Measurements from ENCODE around the gene PCSK9. TPM values are rescaled to one million over a fixed set of nuclear protein-coding genes. Genes with fewer than 3 reads are reported as not detected.
A peak's percentile ranks its signal among the peaks of the same experiment; 100 is the strongest.

PCSK9 gene
- total RNA-seq, 3 donors from 2014 or later: 0.15 to 0.16 TPM; not detected in 1

DNA sequence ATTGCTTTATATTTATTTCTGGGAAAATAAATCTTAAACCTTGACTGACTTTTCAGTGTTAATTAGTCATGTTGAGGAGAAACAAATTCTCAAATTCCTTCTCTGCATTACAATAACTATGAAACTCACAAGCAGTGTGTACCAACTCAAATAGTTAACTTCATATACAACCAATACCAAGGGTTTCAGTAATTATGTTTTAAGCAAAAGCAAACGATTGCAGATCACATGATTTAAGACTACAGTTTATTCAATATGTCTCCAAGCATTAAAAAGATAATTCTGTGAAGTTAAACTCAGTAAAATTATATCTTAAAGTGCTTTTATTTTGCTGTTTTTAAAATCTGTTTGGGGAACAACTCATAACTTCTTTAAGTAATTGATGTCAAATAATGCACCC is 28.6 kb downstream of the PCSK9 start:
- Histone ChIP-seq H3K4me3 (no peak overlapping the region), H3K27ac (no peak overlapping the region), H3K4me1 (peaks cover 0 to 17% of the 10 kb centered on the region in 2 donors), H3K9me3 (no peaks in the 10 kb centered on the region), H3K27me3 (no peaks in the 10 kb centered on the region), H3K36me3 (no peaks in the 10 kb centered on the region)
- TF ChIP-seq POLR2A (IDR thresholded peaks at IDR 0.05) (no peak), POLR2AphosphoS5 (IDR thresholded peaks at IDR 0.05) (no peak)
- TF ChIP-seq, protein P1, sequence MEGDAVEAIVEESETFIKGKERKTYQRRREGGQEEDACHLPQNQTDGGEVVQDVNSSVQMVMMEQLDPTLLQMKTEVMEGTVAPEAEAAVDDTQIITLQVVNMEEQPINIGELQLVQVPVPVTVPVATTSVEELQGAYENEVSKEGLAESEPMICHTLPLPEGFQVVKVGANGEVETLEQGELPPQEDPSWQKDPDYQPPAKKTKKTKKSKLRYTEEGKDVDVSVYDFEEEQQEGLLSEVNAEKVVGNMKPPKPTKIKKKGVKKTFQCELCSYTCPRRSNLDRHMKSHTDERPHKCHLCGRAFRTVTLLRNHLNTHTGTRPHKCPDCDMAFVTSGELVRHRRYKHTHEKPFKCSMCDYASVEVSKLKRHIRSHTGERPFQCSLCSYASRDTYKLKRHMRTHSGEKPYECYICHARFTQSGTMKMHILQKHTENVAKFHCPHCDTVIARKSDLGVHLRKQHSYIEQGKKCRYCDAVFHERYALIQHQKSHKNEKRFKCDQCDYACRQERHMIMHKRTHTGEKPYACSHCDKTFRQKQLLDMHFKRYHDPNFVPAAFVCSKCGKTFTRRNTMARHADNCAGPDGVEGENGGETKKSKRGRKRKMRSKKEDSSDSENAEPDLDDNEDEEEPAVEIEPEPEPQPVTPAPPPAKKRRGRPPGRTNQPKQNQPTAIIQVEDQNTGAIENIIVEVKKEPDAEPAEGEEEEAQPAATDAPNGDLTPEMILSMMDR (IDR thresholded peaks at IDR 0.05): no peak
- DNase-seq (ENCODE audit: low spot score in 2 of 2): no peak
- intact Hi-C loops (cut with DNase I; ENCODE audit: low total_unique reads): no loop called here

- peaks cover 0 to 17% of the 10 kb centered on the region in 2 donors for H3K4me1 ChIP-seq
- H3K9me3 ChIP-seq: no peaks in the 10 kb centered on the region
- no peak for DNase-seq (ENCODE audit: low spot score in 2 of 2)
- no peak for TF ChIP-seq POLR2A (IDR thresholded peaks at IDR 0.05)
- no peak for TF ChIP-seq POLR2AphosphoS5 (IDR thresholded peaks at IDR 0.05)
- TF ChIP-seq, protein P1 (IDR thresholded peaks at IDR 0.05): no peak
- H3K27ac ChIP-seq: no peak overlapping the region
- H3K36me3 ChIP-seq: no peaks in the 10 kb centered on the region
- H3K27me3 ChIP-seq: no peaks in the 10 kb centered on the region
- H3K4me3 ChIP-seq: no peak overlapping the region
- intact Hi-C loops (cut with DNase I; ENCODE audit: low total_unique reads): no loop called here
These were observed 29.3 kb downstream of the PCSK9 start for GRCh38 chr1:55068638-55069037.

DNA sequence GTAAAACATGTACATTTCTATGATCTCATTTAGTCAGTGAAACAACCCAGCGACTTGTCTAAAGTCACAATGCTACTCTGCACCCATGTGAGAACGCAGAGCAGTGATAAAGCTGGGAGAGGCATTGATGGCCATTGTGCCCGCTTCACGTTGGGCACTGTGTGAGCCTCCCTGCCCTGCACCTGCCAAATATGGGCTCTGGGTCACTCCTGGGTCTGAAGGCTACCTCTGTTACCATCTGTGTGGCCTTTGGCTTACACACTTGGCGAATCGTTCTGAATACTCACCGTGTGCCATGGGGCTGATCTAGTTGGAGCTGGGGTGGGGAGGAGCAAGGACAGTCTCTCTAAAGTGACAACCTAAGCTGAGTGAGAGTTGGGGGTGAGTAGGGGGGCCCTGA is 29.9 kb downstream of the PCSK9 start:
- Histone ChIP-seq H3K27ac (no peak overlapping the region), H3K4me1 (peaks cover 0 to 17% of the 10 kb centered on the region in 2 donors), H3K9me3 (no peaks in the 10 kb centered on the region), H3K4me3 (no peak overlapping the region), H3K27me3 (no peaks in the 10 kb centered on the region), H3K36me3 (no peaks in the 10 kb centered on the region)
- intact Hi-C loops (cut with DNase I; ENCODE audit: low total_unique reads): no loop called here
- TF ChIP-seq POLR2A (IDR thresholded peaks at IDR 0.05) (no peak), POLR2AphosphoS5 (IDR thresholded peaks at IDR 0.05) (no peak)
- TF ChIP-seq, protein P1 (IDR thresholded peaks at IDR 0.05): no peak
- DNase-seq (ENCODE audit: low spot score in 2 of 2): no peak

DNA sequence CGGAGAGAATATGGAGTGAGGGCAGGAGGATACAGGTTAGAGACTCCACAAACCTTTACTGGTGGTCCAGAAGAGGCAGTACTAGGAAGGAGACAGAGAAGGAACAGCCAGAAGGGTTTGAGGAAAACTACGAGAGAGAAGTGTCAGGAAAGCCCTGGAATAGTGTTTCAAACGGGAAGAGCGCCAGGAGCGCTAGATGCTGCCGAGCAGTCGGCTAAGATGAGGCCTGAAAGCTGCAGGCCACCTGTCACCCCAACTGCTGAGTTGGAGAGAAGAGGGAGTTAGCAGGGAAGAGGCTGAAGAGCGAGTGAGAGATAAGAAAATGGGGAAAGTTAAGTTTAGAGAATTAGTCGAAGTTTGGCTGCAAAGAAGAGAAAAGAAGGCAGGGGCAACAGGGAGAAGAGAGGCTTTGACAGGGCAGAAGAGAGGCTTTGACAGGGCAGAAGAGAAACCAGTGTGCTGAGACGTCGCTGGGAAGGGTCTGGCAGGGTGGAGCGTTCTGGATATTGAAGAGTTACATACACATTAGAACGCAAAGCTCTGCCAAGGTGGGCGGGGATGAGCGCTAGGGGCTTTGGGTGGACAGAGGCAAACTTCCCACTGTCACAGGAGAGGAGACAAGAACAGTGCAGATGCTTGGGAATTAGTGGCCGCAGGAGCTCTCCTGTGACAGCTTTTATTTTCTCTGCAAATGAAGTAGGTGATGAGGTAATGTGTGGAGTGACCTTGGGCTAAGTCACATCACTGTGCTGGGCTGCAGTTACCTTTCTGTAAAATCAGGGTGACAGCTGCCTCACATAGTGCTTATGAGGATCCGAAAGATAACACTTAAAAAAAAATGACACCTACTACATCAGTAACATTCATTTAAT is 31.2 kb downstream of the PCSK9 start:
- TF ChIP-seq POLR2A (IDR thresholded peaks at IDR 0.05) (no peak), POLR2AphosphoS5 (IDR thresholded peaks at IDR 0.05) (no peak)
- TF ChIP-seq, protein P1 (IDR thresholded peaks at IDR 0.05): no peak
- intact Hi-C loops (cut with DNase I; ENCODE audit: low total_unique reads): no loop called here
- H3K9me3 ChIP-seq: no peaks in the 10 kb centered on the region
- H3K4me3 ChIP-seq: no peak overlapping the region
- no peak overlapping the region for H3K27ac ChIP-seq
- no peaks in the 10 kb centered on the region for H3K27me3 ChIP-seq
- peaks cover 0 to 9% of the 10 kb centered on the region in 2 donors for H3K4me1 ChIP-seq
- peaks cover 4% of the 10 kb centered on the region for H3K36me3 ChIP-seq
- no peak for DNase-seq (ENCODE audit: low spot score in 2 of 2)

GRCh38 chr1:55071477-55071876 is 32.1 kb downstream of the PCSK9 start:
- intact Hi-C loops (cut with DNase I; ENCODE audit: low total_unique reads): no loop called here
- TF ChIP-seq POLR2AphosphoS5 (IDR thresholded peaks at IDR 0.05) (no peak), POLR2A (IDR thresholded peaks at IDR 0.05) (no peak)
- TF ChIP-seq, protein P1 (IDR thresholded peaks at IDR 0.05): peak in 1 of 3 donors; percentile 19
- Histone ChIP-seq H3K4me3 (no peak overlapping the region), H3K27ac (no peak overlapping the region), H3K27me3 (no peaks in the 10 kb centered on the region), H3K9me3 (no peaks in the 10 kb centered on the region), H3K4me1 (peaks cover 0 to 9% of the 10 kb centered on the region in 2 donors), H3K36me3 (peaks cover 4% of the 10 kb centered on the region)
- DNase-seq (ENCODE audit: low spot score in 2 of 2): no peak
